Ascending aorta (tissue), 2 donors: Measurements from ENCODE around the gene CIDEC. TPM values are rescaled to one million over a fixed set of nuclear protein-coding genes. Genes with fewer than 3 reads are reported as not detected.

ENCODE experiments used
- DNase-seq, 2 donors: peaks; one replicate each; pipeline ENCODE4 v3.0.0-alpha.2; 2019; ENCODE audit warnings: low spot score in 2 of 2
- H3K27ac ChIP-seq, 2 donors: fragments of 200-600 bp; sonication (generic); one replicate each; pipeline ENCODE4 v1.5.1; 2016 to 2017; ENCODE audit warnings: mild to moderate bottlenecking in 1 of 2
- H3K27me3 ChIP-seq: fragments of 200-600 bp; sonication (generic); one replicate; pipeline ENCODE4 v1.5.1; 2017
- H3K36me3 ChIP-seq, 2 donors: fragments of 200-600 bp; sonication (generic); one replicate each; pipeline ENCODE4 v1.5.1; 2016
- H3K4me1 ChIP-seq, 2 donors: fragments of 200-600 bp; sonication (generic); one replicate each; pipeline ENCODE4 v1.5.1; 2016 to 2017; ENCODE audit warnings: mild to moderate bottlenecking in 1 of 2
- H3K4me3 ChIP-seq, 2 donors: fragments of 200-600 bp; sonication (generic); one replicate each; pipeline ENCODE4 v1.5.1; 2016 to 2017; ENCODE audit warnings: mild to moderate bottlenecking in 1 of 2
- H3K9me3 ChIP-seq, 2 donors: fragments of 200-600 bp; sonication (generic); one replicate each; pipeline ENCODE4 v1.5.1; 2016
- CTCF ChIP-seq, 3 experiments: fragments of 200-600 bp in 2 of 3; fragments of 450-650 bp in 1 of 3; sonication (generic) in 2 of 3; IDR thresholded peaks; one replicate each; pipeline ENCODE4 v1.5.1; 2016 to 2019; ENCODE audit warnings: antibody characterized with exemption in 3 of 3, mild to moderate bottlenecking in 1 of 3, moderate library complexity in 1 of 3
- intact Hi-C: fragments of 100-400 bp; cut with DNase I; formaldehyde crosslinking; loops from one replicate; pipeline ENCODE4 v1.15.1; 2023
- total RNA-seq: library from RNA; depleted of rRNA; stranded (reverse); fragments of >200 nt; gene quantifications from one replicate; pipeline ENCODE4 v1.1.0, GENCODE V29; 2016

Gene CIDEC
- total RNA-seq, 1 donor from 2014 or later: 29.9 TPM

- intact Hi-C loops: loop anchor here (10.0 kb wide), 1 partner anchor 519 kb away; the partner anchor contains the start of gene SETD5
- no peaks in the 10 kb centered on the region for H3K9me3 ChIP-seq
- peak overlapping the region; percentile 79 to 86 for H3K27ac ChIP-seq
- TF ChIP-seq CTCF (IDR thresholded peaks at IDR 0.05): no peak
- peaks cover 22 to 32% of the 10 kb centered on the region in 2 donors for H3K4me1 ChIP-seq
- no peak for DNase-seq
- H3K4me3 ChIP-seq: no peak overlapping the region
- no peaks in the 10 kb centered on the region for H3K27me3 ChIP-seq
- H3K36me3 ChIP-seq: peaks cover 0 to 3% of the 10 kb centered on the region in 2 donors
Observed at GRCh38 chr3:9914011-9914410, 34.0 kb upstream of the CIDEC start.

- H3K4me3 ChIP-seq: no peak overlapping the region
- H3K36me3 ChIP-seq: peaks cover 0 to 3% of the 10 kb centered on the region in 2 donors
- H3K4me1 ChIP-seq: peaks cover 22 to 32% of the 10 kb centered on the region in 2 donors
- intact Hi-C loops: loop anchor here (10.0 kb wide), 1 partner anchor 519 kb away; the partner anchor contains the start of gene SETD5
- DNase-seq: no peak
- TF ChIP-seq CTCF (IDR thresholded peaks at IDR 0.05): no peak
- H3K9me3 ChIP-seq: no peaks in the 10 kb centered on the region
- H3K27me3 ChIP-seq: no peaks in the 10 kb centered on the region
- peak overlapping the region in 1 of 2 donors; percentile 86 for H3K27ac ChIP-seq
Observed at GRCh38 chr3:9913601-9914000, 33.5 kb upstream of the CIDEC start.

- no peak for TF ChIP-seq CTCF (IDR thresholded peaks at IDR 0.05)
- Histone ChIP-seq H3K27me3 (no peaks in the 10 kb centered on the region), H3K9me3 (no peaks in the 10 kb centered on the region), H3K27ac (no peak overlapping the region), H3K4me3 (no peak overlapping the region), H3K36me3 (peaks cover 0 to 3% of the 10 kb centered on the region in 2 donors), H3K4me1 (peaks cover 16 to 22% of the 10 kb centered on the region in 2 donors)
- no peak for DNase-seq
- intact Hi-C loops: loop anchor here (10.0 kb wide), 1 partner anchor 518 kb away; the partner anchor contains the start of gene SETD5
Observed at GRCh38 chr3:9912294-9912935, 32.4 kb upstream of the CIDEC start.

GRCh38 chr3:9911863-9912262 lies 31.8 kb upstream of the CIDEC start:
- Histone ChIP-seq H3K36me3 (peaks cover 0 to 3% of the 10 kb centered on the region in 2 donors), H3K4me1 (peaks cover 12 to 20% of the 10 kb centered on the region in 2 donors), H3K4me3 (no peak overlapping the region), H3K27me3 (no peaks in the 10 kb centered on the region), H3K9me3 (no peaks in the 10 kb centered on the region), H3K27ac (no peak overlapping the region)
- DNase-seq: no peak
- no peak for TF ChIP-seq CTCF (IDR thresholded peaks at IDR 0.05)
- intact Hi-C loops: loop anchor here (10.0 kb wide), 1 partner anchor 517 kb away; the partner anchor contains the start of gene SETD5

GRCh38 chr3:9909221-9910013 lies 29.4 kb upstream of the CIDEC start:
- no peak overlapping the region for H3K27ac ChIP-seq
- intact Hi-C loops: loop anchor here (10.0 kb wide), 1 partner anchor 515 kb away; the partner anchor contains the start of gene SETD5

More at GRCh38 chr3:9909221-9910013, 29.4 kb upstream of the CIDEC start:
- DNase-seq: no peak
- Histone ChIP-seq H3K36me3 (peaks cover 0 to 3% of the 10 kb centered on the region in 2 donors), H3K4me1 (peaks cover 6% of the 10 kb centered on the region in 2 donors), H3K9me3 (no peaks in the 10 kb centered on the region), H3K4me3 (no peak overlapping the region), H3K27me3 (no peaks in the 10 kb centered on the region)
- TF ChIP-seq CTCF (IDR thresholded peaks at IDR 0.05): no peak
